ENCODE data around the gene GUCY2C.

GUCY2C gene

DNA sequence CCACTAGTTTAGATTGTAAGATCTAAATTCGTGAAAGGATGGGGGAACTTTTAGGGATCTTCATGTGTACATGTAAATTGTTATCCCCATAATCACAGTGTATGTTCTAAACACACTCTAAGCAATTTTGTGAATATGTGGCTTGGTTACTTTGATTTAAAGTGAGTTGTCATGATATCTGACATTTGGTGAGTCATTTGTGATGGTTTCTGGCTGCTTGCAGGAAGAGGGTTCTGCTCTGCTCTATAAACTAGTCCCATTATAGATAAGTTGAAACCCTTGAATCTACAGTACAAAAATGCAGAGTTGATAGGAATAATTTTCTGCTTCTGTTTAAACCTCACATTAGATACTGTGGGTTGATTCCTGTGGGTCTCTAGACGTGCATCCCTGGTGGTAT, 14.8 kb downstream of the GUCY2C start:
- no peak for DNase-seq

DNA sequence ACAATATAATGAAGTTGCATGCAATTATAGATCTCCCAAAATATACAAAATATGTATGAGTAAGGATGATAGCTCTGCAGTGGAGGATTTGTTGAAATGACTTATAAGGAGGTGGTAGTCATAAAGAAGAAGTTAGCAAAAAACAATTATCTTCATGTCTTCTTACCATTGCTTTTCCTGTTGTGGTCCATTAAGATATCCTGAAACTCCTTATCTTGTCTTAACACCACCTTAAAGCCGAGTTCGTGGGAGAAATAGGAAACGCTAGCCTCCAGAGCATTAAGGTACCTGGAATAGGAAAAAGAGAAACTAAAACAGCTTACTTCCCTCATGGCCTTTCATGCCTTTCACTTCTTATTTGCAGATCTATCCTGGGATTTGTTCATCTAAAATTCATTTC, 15.2 kb downstream of the GUCY2C start:
- no peak for DNase-seq

DNA sequence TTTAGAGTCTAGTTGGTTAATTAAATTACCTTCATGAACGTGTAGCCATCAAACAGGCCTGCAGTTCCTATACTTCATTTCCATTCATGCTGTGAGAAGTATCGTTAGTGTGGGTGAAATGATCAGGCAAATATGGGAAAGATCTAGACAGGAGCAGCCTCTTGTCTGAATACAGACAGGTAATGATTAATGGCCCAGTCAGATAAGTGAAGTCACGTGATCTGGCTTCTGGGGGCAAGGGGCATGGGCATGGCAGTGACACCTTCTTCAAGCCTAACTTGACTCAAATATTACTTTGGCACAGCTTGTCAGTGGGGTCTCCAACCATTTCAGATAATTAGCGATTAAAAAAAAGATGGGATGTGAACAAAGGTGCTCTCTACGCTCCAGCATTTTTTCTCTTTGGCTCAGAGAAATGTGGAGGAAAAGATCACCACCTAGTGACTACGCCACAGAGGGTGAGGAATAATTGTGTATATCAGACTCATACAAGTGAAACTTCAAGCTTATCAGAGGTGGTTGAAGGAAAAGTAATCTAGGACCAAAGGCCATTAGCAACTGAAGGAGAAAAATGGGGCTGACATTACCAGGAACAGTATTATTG, 17.8 kb downstream of the GUCY2C start:
- no peak for DNase-seq

DNA sequence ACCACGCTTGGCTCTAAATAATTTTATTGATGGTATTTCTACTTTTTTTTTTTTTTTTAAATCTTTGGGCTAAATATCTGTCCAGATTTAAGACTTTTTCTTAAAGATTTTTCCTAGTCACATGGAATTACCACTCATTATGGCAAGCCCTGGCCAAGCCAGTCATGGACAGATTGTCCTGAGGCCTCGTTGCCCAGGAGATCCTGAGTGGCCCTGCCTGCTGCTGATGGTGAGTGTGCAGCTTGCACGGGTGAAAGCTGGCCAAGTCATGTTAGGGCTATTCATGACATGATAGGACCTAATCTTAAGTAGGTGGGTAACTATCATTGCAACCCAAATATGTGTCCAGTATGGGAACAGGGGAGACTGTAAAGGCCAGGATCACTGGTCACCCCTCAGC, 27.8 kb downstream of the GUCY2C start:
- no peak for DNase-seq

DNA sequence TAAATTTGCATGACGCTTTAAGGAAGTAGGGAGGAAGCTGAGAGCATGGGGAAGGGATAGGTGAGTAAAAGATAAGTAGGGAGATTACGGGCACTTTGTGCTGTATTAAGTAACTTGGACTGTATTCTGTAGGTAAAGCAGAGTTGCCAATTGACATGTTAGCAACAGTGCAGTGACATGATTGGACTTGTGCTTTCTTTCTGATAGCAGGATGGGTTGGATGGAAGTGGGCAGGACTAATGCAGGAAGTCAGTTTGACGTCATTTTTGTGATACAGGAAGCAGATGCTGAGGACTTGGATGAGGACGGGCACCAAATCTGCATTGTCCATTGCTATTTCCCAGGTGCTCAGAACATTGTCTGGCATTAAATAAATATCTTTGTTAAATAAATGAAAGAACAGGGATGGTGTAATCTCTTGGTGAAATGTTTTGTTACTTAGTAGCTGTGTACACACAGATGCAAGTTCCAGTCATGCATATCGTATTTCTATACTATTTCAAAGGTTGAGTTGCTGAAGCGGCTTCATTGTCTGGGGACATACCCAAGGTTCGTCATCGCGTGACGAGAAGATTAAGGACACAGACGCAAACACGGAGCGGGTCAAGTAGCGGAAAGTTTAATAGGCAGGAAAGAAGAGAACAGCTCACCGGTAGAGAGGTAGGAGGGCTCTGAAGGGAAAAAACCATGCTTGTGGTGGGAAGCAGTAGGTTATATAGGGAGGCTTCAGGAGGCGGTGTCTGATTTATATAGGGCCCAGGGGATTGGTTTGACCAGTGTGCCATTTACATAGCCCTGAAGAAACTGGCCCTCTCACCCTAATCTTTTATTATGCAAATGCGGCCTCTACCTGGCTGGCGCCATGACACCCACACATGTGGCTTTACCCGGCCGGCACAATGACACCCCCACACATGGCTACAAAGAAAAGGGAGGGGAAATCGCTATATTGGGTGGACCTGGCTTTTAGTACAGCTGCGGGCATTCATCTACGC, 30.7 kb downstream of the GUCY2C start:
- DNase-seq, result no peak

DNA sequence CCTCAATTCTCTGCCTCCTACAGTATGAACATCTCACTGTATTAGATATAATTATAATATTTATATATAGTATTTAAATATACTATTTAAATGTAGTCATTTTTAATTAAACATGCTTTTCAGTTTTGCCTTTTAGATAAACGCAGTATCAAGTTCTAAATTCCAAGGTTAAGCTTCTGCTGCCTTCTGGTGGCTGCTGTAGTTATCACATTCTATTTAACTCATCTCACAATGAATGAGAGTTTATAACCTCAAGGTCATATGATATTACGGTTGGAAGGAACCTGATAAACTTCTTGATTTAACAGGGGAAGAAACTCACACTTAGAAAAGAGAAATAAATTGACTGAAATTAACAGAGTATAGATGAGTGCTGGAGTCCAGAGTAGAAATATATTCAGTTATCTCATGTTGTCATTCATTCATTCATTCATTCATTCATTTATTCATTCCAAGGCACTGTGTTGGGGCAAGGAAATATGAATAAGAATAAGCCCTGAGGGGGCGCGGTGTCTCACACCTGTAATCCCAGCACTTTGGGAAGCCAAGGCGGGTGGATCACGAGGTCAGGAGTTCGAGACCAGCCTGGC, 31.9 kb downstream of the GUCY2C start:
- peak; percentile 16 for DNase-seq

DNA sequence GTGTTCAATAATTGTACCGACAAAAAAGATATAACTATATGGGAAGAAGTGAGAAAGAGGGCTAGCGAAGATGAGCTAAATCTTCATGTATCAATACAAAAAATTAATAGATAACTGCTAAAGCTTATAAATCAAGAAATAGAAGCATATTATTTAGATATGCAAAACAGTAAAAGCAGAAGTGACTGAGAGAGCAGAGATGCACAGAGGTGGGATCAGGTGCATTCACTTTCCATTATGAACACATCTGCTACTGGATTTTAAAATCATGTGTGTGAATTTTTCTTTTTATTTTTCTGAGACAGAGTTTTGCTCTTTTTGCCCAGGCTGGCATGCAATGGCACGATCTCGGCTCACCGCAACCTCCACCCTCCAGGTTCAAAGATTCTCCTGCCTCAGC, 33.4 kb downstream of the GUCY2C start:
- DNase-seq, result no peak

DNA sequence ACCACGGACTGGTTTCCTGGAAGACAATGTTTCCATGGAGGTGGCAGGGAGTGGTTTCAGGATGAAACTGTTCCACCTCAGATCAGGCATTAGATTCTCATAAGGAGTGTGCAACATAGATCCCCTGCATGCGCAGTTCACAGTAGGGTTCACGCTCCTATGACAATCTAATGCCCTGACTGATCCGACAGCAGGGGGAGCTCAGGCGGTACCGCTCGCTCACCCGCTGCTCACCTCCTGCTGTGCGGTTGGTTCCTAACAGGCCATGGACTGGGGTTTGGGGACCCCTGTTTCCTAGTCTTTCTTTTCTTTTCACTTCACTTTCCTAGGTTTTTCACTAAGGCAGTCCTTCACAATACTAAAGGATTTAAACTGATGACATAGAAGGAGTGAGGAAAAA, 39.6 kb downstream of the GUCY2C start:
- DNase-seq, result no peak

DNA sequence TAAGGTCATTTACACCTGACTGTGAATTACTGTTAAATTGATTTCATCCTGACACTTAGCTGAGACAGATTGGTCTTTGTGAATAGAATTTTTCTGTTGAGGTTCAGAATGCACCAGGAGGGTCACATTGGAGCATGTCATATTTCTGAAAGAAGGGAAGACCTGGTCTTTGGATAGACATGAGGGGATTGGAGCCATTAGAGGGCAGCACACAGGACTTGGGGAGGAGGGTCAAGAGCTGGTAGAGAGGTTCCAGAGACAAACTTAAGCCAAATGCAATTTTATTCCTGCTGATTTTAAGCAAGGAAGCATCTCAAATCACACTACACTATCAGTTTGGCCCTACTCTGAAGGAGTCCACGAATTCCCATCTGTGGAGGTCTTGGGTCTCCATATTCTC, 41.1 kb downstream of the GUCY2C start:
- DNase-seq, result no peak

DNA sequence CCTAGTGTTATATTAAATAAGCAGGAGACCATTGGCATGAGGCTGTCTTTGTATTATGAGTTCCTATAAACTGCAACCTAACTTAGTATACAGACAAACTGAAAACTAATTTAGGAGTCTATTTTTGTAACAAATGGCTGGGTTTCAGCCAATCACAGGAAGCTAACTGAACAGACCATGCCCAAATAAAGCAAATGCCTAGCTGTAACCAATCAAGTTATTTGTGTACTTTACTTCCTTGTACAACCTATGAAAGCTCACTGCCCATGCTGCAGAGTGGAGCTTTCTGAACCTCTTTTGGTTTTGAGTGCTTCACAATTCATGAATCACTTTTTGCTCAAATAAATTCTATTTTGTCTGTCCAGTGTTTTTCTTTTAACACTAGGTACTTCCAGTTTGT, 41.6 kb downstream of the GUCY2C start:
- DNase-seq, result no peak

DNA sequence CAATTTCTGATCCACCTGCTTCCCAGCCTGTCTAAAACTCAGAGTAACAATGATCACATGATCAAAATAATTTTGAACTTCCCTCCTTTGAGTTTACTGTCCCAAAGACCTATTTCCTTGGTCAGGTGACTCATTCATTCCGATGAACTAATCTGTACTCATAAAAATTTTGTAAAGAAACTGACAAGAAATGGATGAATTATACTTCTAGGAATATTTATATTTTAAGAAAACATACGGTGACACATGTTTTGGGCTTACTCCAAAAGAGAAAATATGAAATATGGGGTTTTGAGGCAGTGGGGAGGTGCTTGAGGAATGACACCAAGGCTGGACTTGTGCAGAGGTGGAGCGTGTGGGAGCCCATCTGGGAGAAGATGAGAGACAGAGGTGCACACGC, 42.0 kb downstream of the GUCY2C start:
- no peak for DNase-seq

DNA sequence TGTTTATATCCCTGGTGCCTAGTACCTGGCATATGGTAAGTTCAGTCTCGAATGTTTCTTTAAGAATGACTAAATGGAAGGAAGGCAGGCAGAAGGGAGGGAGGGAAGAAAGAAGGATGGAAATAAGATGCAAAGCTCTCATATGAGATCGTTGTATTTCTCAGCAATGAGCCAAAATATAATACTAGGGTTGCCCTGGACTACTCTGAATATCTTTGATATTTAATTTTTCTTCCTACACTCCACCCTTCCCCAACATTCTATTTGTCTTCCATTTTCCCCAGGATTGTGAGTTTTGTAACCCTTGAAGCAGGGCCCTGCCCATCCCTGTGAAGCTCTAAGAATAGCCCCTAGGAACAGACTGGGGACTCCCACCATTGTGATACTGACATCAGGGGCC, 43.9 kb downstream of the GUCY2C start:
- DNase-seq, result no peak

DNA sequence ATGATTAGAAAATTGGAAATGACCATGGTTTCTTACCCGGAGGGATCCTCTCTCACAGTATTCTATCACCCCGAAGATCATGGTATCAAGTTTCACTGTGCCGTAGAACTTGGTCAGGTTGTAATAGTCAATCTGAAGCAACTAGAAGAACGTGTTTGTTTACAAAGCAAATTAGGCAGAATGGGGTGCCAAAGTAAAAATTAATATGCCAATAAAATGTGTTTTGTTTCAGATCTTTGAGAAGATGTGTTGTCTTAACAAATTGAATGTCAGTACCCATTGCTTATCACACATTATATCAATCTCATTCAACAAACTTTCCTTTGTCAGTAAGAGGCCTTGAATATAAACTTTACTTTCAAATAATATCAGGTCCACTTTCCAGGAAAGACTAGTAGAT, 45.0 kb downstream of the GUCY2C start:
- DNase-seq, result no peak

DNA sequence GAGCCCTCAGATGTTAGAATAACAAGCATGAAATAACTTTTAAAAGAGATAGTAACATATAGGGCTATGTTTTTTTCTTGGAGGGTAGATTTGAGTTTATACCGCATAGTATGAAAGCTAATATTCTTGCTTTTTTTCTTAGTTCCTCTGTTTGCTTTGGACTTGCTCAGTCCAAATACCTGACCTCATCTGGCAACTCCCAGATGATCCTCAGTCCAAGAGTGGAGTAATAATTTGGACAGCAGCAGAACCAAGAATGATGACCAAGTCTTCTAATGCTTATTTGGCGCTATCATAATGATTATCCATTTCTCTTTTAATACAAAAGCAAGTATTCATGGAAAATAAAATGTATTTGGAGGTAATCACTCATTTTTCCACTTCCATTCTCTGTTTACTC, 45.6 kb downstream of the GUCY2C start:
- no peak for DNase-seq

DNA sequence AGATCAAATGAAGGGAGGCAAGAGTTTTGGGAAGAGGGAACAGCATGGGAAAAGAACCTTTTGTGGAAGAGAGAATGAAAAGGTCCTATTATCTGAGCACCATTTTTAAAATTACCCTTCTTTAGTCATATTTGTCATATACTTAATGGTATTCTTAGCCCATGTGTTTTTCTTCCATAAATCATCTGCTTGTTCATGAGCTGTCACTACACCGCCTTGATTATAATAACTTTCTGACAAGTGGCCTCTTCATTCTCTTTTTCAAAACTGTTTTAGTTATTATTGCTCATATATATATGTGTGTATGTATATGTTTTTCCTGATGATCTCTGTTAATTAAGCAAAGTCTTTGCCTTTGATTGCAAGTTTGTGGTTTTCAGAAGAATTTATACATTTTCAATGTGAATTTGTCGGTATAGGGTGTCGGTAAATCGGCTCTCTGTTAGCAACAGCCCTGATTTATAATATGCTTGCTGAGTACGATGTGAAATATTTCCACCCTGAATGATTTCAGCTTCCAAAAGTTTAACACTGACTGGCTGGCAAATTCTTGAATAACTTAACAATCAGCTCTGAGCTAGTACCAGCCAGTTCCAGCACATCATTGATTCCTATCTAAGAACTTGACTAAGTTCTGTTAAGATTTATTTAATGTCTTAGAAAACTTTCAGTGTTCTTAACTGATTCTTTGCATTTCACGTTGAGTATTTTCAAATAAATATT, 49.2 kb downstream of the GUCY2C start:
- no peak for DNase-seq

DNA sequence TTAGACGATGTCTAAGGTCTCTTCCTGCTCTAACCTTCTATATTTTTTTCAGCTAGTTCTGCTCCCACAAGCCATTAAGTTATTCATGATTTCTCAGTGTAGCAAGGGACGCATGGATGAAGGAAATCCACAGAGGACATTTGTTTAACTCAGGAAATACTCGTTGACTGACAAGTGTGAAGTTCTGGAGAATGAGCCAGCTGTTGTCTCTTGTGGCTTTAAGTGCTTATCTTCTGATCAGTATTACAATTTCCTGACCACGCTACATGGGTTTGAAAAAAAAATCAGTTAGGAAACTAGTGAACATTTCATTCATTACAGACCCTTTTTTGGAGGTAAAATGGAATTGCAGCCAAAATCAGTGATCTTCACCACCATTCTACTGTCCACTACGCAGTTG, 53.1 kb downstream of the GUCY2C start:
- no peak for DNase-seq

DNA sequence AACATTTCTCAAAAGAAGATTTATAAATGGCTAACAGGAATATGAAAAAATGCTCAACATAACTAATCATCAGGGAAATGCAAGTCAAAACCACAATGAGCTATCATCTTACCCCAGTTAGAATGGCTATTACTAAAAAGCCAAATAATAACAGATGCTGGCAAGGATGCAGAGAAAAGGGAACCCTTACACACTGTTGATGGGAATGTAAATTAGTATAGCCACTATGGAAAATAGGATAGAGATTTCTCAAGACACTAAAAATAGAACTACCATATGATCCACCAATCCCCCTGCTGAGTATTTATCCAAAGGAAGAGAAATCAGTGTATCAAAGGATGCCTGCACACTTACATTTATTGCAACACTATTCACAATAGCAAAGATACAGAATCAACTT, 58.3 kb downstream of the GUCY2C start:
- no peak for DNase-seq

DNA sequence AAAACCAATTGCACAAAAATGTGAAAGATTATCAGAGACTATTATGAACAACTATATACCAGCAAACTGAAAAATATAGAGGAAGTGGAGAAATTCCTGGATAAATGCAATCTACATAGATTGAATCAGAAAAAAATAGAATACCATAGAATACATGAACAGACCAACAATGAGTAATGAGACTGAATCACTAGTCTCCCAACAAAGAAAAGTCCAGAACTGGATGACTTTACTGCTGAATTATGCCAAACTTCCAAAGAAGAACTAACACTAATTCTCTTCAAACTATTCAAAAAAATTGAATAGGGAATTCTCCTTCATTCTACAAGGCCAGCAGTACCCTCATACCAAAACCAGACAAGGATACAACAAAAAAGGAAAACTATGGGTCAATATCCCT, 60.6 kb downstream of the GUCY2C start:
- no peak for DNase-seq

DNA sequence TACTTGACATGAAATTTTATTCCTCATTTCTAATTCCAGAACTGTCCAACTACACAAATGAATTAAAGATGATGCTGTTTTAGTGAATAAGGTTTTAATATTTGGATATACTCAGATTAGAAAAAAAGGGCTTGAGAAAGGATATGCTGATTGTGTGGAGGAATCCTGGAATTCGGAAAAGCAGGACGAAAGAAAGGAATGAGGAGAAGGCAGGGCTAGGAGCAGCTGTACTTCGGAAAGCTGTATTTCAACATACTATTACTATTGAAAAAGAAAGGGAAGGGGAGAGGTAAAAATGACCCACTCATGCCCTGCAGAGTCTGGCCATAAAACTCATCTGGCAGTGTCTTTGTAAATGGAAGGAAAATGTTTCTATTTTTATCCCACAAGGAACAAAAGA, 65.6 kb downstream of the GUCY2C start:
- no peak for DNase-seq

DNA sequence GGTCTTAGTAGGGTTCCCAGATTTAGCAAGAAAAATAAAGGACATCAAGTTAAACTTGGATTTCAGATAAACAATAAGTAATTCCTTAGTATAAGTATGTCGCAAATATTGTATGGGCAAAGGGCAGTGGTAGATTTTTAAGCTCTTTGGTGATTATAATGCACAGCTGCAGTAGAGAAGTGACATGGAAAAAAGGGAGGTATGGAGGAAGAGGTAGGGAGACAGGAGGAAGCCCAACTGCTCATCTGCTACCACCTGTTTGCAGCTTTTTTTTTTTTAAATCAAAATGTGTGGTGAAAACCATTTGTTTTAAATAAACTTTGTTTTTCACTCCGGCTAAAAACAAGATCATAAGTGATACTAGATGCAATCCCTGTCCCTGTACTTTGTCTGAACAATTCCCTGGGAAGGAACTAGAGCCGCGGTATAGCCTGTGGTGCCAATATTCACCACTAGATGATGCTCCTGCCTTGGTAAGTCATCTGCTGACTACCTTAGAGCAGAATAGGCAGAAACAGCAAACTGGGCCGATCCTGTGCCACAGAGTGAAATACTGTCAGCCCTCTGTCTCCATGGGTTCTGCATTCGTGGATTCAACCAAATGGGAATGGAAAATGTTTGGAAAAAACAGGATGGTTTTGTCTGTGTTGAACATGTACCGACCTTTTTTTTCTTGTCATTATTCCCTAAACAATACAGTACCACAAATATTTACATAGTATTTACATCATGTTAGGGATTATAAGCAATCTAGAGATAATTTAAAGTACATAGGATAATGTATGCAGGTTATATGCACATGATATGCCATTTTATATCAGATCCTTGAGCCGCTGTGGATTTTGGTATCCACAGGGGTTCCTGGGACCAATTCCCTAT, 66.3 kb downstream of the GUCY2C start:
- DNase-seq, result peak; percentile 67

DNA sequence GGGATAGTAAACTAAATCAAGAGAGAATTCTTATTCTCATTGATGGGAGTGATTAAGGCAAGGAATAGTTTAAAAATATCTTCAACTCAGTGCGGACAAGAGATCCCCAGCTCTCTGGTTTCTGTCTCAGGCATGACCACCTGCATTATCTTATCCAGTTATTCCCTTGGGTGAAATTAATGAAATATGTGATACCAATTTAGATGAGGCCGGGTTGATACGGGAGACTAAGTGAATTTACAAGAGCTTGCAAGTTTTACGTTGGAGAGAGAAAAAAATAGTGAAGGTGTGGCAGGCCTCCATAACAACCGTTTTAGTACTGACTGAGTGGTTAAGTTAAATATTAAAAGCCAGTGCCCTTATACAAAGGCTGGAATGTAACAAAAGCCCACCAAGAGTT, 67.6 kb downstream of the GUCY2C start:
- no peak for DNase-seq

DNA sequence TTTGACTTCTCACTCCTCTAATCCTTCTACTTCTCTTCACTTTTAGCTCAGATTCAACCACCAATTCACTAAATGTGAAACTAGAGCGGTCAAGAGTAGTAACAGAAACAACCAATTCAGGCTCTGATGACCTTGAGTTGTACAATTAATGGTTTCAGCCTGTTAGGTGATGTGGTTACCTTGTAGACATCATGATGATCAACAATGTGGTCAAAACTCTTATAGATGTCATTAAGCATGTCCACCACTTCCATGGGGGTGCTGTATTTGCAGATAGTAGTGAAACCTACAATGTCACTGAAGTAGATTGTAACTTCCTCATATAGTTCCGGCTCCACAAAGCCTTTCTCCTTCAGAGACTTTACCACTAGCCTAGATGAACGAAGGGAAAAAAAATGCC, 74.6 kb downstream of the GUCY2C start:
- no peak for DNase-seq
